HEK293 (cell line): ENCODE measurements around the gene DND1.

ENCODE experiments used
- CTCF ChIA-PET: fragments of 350-600 bp; formaldehyde crosslinking; extraction: SDS; loops from one replicate; lab custom pipeline; 2021; ENCODE audit warnings: antibody characterized with exemption; lab: Yijun Ruan, JAX
- POLR2A ChIA-PET: fragments of 300-600 bp; formaldehyde crosslinking; extraction: SDS; loops from one replicate; lab custom pipeline; 2020; ENCODE audit warnings: antibody characterized with exemption, inconsistent platforms; lab: Yijun Ruan, JAX
- H3K27ac ChIP-seq: fragments of 200-500 bp; sonication (Bioruptor generic); 2 replicates; pipeline ENCODE4 v1.5.1; 2014; ENCODE audit warnings: low read depth, low read length, control low read depth, inconsistent platforms; ENCODE audit errors: extremely low read depth
- H3K36me3 ChIP-seq, 2 experiments: fragments of 200-500 bp in 1 of 2; sonication (Bioruptor generic) in 1 of 2; 1 replicate in 1 of 2; 2 replicates in 1 of 2; pipeline ENCODE4 v1.5.1; 2014 to 2017; ENCODE audit warnings: inconsistent platforms in 2 of 2, low read length in 2 of 2; ENCODE audit not compliant: control insufficient read depth in 2 of 2, insufficient read depth in 1 of 2
- H3K4me1 ChIP-seq: fragments of 200-500 bp; sonication (Bioruptor generic); 2 replicates; pipeline ENCODE4 v1.5.1; 2014; ENCODE audit warnings: mild to moderate bottlenecking, low read length, inconsistent platforms; ENCODE audit not compliant: control insufficient read depth, insufficient read depth
- H3K4me3 ChIP-seq: 2 replicates; pipeline ENCODE4 v1.5.1; 2011; ENCODE audit warnings: low read depth, mild to moderate bottlenecking, control low read depth, low read length, moderate library complexity
- H3K9me3 ChIP-seq: fragments of 200-500 bp; sonication (Bioruptor generic); 2 replicates; pipeline ENCODE4 v1.5.1; 2014; ENCODE audit warnings: low read depth, low read length, inconsistent platforms; ENCODE audit not compliant: control insufficient read depth, insufficient read depth
- HOXA7 ChIP-seq: sonication (generic); formaldehyde crosslinking; IDR thresholded peaks from 2 replicates; pipeline ENCODE4 v1.8.1; 2022; ENCODE audit warnings: missing genetic modification reagents, borderline replicate concordance
- IKZF3 ChIP-seq: fragments of 450-650 bp; IDR thresholded peaks from 2 replicates; pipeline ENCODE4 v1.5.0; 2018; ENCODE audit warnings: missing biosample characterization, mild to moderate bottlenecking, missing genetic modification characterization, moderate library complexity
- SALL2 ChIP-seq: fragments of 450-650 bp; formaldehyde crosslinking; IDR thresholded peaks from 2 replicates; pipeline ENCODE4 v1.5.0; 2017; ENCODE audit warnings: missing biosample characterization, mild to moderate bottlenecking, missing genetic modification characterization, borderline replicate concordance
- SETDB1 ChIP-seq: IDR thresholded peaks from one replicate; pipeline ENCODE4 v1.6.1; 2017; ENCODE audit warnings: mild to moderate bottlenecking, low read length, moderate library complexity, mixed read lengths; ENCODE audit not compliant: insufficient read length
- ZBTB20 ChIP-seq: fragments of 450-650 bp; formaldehyde crosslinking; IDR thresholded peaks from 2 replicates; pipeline ENCODE4 v1.5.1; 2016; ENCODE audit warnings: missing biosample characterization, missing genetic modification characterization
- ZFP41 ChIP-seq: fragments of 450-650 bp; formaldehyde crosslinking; IDR thresholded peaks from 2 replicates; pipeline ENCODE4 v1.5.1; 2016; ENCODE audit warnings: missing biosample characterization, missing genetic modification characterization, borderline replicate concordance
- ZNF10 ChIP-seq: fragments of 450-650 bp; formaldehyde crosslinking; IDR thresholded peaks from 2 replicates; pipeline ENCODE4 v1.5.1; 2017; ENCODE audit warnings: missing biosample characterization, missing genetic modification characterization
- ZNF114 ChIP-seq: fragments of 450-650 bp; formaldehyde crosslinking; IDR thresholded peaks from 2 replicates; pipeline ENCODE4 v1.5.0; 2017; ENCODE audit warnings: missing biosample characterization, missing genetic modification characterization
- ZNF23 ChIP-seq: fragments of 450-650 bp; formaldehyde crosslinking; IDR thresholded peaks from 2 replicates; pipeline ENCODE4 v1.5.1; 2016; ENCODE audit warnings: missing biosample characterization, missing genetic modification characterization, borderline replicate concordance
- ZNF239 ChIP-seq: fragments of 450-650 bp; formaldehyde crosslinking; IDR thresholded peaks from 2 replicates; pipeline ENCODE4 v1.5.1; 2016; ENCODE audit warnings: missing biosample characterization, missing genetic modification characterization
- ZNF274 ChIP-seq, 2 experiments: fragments of 200-500 bp in 1 of 2; fragments of 450-650 bp in 1 of 2; sonication (Bioruptor generic) in 1 of 2; formaldehyde crosslinking in 1 of 2; IDR thresholded peaks; 2 replicates each; pipeline versions ENCODE4 v1.5.1 to v1.6.1; 2014 to 2016; ENCODE audit warnings: borderline replicate concordance in 1 of 2, inconsistent platforms in 1 of 2, low read length in 1 of 2, missing biosample characterization in 1 of 2, missing genetic modification characterization in 1 of 2
- ZNF292 ChIP-seq: fragments of 450-650 bp; formaldehyde crosslinking; IDR thresholded peaks from 2 replicates; pipeline ENCODE4 v1.5.1; 2016; ENCODE audit warnings: low read depth, missing biosample characterization, missing genetic modification characterization, borderline replicate concordance
- ZNF366 ChIP-seq: fragments of 450-650 bp; formaldehyde crosslinking; conservative IDR thresholded peaks from 2 replicates; pipeline ENCODE4 v1.5.1; 2016; ENCODE audit warnings: missing biosample characterization, missing genetic modification characterization
- ZNF623 ChIP-seq: fragments of 450-650 bp; formaldehyde crosslinking; IDR thresholded peaks from 2 replicates; pipeline ENCODE4 v1.5.1; 2016; ENCODE audit warnings: missing biosample characterization, missing genetic modification characterization
- ZNF654 ChIP-seq: fragments of 450-650 bp; formaldehyde crosslinking; IDR thresholded peaks from 2 replicates; pipeline ENCODE4 v1.5.1; 2016; ENCODE audit warnings: low read depth, missing biosample characterization, missing genetic modification characterization
- ZNF664 ChIP-seq: fragments of 450-650 bp; formaldehyde crosslinking; IDR thresholded peaks from 2 replicates; pipeline ENCODE4 v1.5.1; 2016; ENCODE audit warnings: missing biosample characterization, missing genetic modification characterization
- ZSCAN23 ChIP-seq: fragments of 450-650 bp; formaldehyde crosslinking; IDR thresholded peaks from 2 replicates; pipeline ENCODE4 v1.5.1; 2016; ENCODE audit warnings: missing biosample characterization, missing genetic modification characterization
- TF ChIP-seq, protein P1 (sequence below): fragments of 450-650 bp; formaldehyde crosslinking; IDR thresholded peaks from 2 replicates; pipeline ENCODE4 v1.5.1; 2016; ENCODE audit warnings: missing biosample characterization, missing genetic modification characterization
- TF ChIP-seq, protein P2 (sequence below): fragments of 450-650 bp; formaldehyde crosslinking; IDR thresholded peaks from 2 replicates; pipeline ENCODE4 v1.5.1; 2016; ENCODE audit warnings: missing biosample characterization, missing genetic modification characterization, borderline replicate concordance
- TF ChIP-seq, protein P3 (sequence below): fragments of 450-650 bp; formaldehyde crosslinking; IDR thresholded peaks from 2 replicates; pipeline ENCODE4 v1.5.1; 2017; ENCODE audit warnings: missing biosample characterization, missing genetic modification characterization
- TF ChIP-seq, protein P4 (sequence below): fragments of 450-650 bp; formaldehyde crosslinking; IDR thresholded peaks from 2 replicates; pipeline ENCODE4 v1.5.1; 2016; ENCODE audit warnings: missing biosample characterization, missing genetic modification characterization
- TF ChIP-seq, protein P5 (sequence below): fragments of 450-650 bp; formaldehyde crosslinking; IDR thresholded peaks from 2 replicates; pipeline ENCODE4 v1.5.1; 2016; ENCODE audit warnings: missing biosample characterization, missing genetic modification characterization
- TF ChIP-seq, protein P6 (sequence below): fragments of 450-650 bp; formaldehyde crosslinking; IDR thresholded peaks from 2 replicates; pipeline ENCODE4 v1.5.1; 2016; ENCODE audit warnings: missing biosample characterization, missing genetic modification characterization

The DND1 gene

DNA sequence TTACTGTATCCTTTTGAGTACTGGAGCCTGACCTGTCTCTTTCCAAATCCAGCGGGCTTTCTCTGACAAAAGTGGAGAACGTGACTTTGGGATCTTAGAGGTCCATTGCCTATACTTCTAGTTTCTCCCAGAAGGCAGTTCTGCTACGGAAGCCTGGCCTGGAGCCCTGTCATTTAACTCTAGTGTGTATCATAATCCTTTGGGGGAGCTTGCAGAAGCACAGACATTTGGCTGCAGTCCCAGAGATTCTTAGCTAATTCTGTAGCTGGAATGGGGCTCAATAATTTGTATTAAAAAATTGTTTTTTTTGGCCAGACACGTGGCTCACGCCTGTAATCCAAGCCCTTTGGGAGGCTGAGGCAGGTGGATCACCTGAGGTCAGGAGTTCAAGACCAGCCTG lies 20.9 kb upstream of the DND1 start:
- POLR2A ChIA-PET = no interaction called here
- TF ChIP-seq ZBTB20 (no peak), ZNF623 (tag by site-specific recombination) (no peak), ZNF114 (tag by site-specific recombination) (no peak), ZSCAN23 (tag by site-specific recombination) (no peak), SALL2 (no peak), ZNF292 (tag by site-specific recombination) (no peak), ZNF664 (tag by site-specific recombination) (no peak), ZNF239 (tag by site-specific recombination) (no peak), ZFP41 (tag by site-specific recombination) (no peak), SETDB1 (no peak), HOXA7 (CRISPR knock-in tag) (no peak), ZNF366 (tag by site-specific recombination) (no peak), ZNF10 (tag by site-specific recombination) (no peak), IKZF3 (no peak)
- TF ChIP-seq, protein P1, sequence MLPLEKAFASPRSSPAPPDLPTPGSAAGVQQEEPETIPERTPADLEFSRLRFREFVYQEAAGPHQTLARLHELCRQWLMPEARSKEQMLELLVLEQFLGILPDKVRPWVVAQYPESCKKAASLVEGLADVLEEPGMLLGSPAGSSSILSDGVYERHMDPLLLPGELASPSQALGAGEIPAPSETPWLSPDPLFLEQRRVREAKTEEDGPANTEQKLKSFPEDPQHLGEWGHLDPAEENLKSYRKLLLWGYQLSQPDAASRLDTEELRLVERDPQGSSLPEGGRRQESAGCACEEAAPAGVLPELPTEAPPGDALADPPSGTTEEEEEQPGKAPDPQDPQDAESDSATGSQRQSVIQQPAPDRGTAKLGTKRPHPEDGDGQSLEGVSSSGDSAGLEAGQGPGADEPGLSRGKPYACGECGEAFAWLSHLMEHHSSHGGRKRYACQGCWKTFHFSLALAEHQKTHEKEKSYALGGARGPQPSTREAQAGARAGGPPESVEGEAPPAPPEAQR = no peak
- Histone ChIP-seq H3K4me3 (no peak overlapping the region), H3K9me3 (no peaks in the 10 kb centered on the region), H3K27ac (no peak overlapping the region), H3K36me3 (peaks cover 38 to 71% of the 10 kb centered on the region in 2 experiments), H3K4me1 (0 out of 2 replicates have a peak, but pooled peaks cover 2% of the 10 kb centered on the region)
- CTCF ChIA-PET = no interaction called here

DNA sequence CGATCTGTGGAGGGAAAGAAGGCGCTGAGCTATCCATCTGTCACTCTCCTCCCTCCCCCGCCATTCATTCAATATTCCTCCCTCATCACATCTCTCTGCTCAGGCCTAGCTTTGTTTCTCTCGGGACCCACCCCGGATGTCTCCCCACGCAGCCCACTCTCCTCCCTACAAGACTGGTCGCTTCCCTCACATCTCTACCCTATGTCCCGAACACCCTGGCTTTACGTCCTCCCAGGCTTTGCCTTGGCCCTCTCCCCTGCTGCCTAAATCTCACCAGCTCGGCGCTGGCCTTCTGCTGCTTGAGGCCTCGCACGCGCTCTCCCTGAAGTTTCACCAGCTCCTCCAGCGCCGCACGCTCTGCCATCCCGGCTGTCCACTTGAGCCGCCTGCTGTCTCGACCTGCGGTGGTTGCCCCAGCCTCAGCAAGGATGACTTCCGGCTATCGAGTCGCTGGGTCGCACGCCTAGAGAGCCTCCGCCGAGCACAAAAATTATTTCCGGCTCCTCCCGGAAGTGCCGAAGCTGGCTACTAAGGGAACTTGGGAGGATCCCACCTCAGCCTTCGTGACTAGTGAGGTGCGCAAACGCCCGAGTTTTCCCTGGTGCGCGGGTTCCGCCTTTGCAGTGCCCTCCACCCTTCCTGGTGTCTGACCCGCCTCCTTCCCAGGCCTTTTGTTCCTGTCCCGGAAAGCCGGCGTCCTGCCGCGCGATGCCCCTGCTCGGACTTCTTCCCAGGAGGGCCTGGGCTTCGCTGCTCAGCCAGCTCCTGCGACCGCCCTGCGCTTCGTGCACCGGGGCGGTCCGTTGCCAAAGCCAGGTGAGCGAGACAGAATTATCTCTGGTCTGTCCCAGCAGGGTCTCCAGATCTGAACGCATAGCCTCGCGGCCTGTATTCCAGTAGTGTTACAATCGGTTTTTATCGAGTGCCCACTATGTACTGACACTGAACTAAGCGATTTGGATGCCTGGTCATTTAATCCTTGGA lies 17.9 kb upstream of the DND1 start, which contains the start of the genes HARS1 and HARS2:
HARS1 (minus strand) TSS at position 430 of the 984 bp plus-strand sequence; CDS start at position 364, 66 bp downstream.
HARS2 (plus strand) TSS at position 515 of the 984 bp plus-strand sequence; CDS start at position 709, 194 bp downstream.
- POLR2A ChIA-PET = interaction anchor here (0.6 to 2.8 kb wide), 21 partner anchors 10 to 444 kb away, joined by 3 to 51 read pairs (median 6); partner anchors contain the start of genes ANKHD1, APBB3, DND1 and HBEGF
- H3K4me3 ChIP-seq = peak within 1 kb of the TSS; percentile 72
- peak within 1 kb of the TSS; percentile 75 for H3K27ac ChIP-seq
- CTCF ChIA-PET = interaction anchor here (0.6 to 2.0 kb wide), 5 partner anchors 17 to 553 kb away, joined by 3 to 8 read pairs (median 3); no protein-coding TSS in a partner anchor
- H3K9me3 ChIP-seq = no peaks in the 10 kb centered on the region
- H3K36me3 ChIP-seq = peaks cover 46 to 66% of the 10 kb centered on the region in 2 experiments
- H3K4me1 ChIP-seq = 0 out of 2 replicates have a peak, but pooled peaks cover 2% of the 10 kb centered on the region
- TF ChIP-seq, protein P2, sequence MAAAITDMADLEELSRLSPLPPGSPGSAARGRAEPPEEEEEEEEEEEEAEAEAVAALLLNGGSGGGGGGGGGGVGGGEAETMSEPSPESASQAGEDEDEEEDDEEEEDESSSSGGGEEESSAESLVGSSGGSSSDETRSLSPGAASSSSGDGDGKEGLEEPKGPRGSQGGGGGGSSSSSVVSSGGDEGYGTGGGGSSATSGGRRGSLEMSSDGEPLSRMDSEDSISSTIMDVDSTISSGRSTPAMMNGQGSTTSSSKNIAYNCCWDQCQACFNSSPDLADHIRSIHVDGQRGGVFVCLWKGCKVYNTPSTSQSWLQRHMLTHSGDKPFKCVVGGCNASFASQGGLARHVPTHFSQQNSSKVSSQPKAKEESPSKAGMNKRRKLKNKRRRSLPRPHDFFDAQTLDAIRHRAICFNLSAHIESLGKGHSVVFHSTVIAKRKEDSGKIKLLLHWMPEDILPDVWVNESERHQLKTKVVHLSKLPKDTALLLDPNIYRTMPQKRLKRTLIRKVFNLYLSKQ (tag by site-specific recombination) = no peak
- TF ChIP-seq, protein P3, sequence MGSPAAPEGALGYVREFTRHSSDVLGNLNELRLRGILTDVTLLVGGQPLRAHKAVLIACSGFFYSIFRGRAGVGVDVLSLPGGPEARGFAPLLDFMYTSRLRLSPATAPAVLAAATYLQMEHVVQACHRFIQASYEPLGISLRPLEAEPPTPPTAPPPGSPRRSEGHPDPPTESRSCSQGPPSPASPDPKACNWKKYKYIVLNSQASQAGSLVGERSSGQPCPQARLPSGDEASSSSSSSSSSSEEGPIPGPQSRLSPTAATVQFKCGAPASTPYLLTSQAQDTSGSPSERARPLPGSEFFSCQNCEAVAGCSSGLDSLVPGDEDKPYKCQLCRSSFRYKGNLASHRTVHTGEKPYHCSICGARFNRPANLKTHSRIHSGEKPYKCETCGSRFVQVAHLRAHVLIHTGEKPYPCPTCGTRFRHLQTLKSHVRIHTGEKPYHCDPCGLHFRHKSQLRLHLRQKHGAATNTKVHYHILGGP (tag by site-specific recombination) = no peak
- TF ChIP-seq ZNF23 (no peak), ZNF274 (IDR thresholded peaks at IDR 0.05; ENCODE audit: low read length) (no peak), ZNF274 (tag by site-specific recombination; IDR thresholded peaks at IDR 0.05; ENCODE audit: borderline replicate concordance) (no peak), ZNF654 (tag by site-specific recombination) (no peak), ZNF623 (tag by site-specific recombination) (no peak)
- TF ChIP-seq, protein P4, sequence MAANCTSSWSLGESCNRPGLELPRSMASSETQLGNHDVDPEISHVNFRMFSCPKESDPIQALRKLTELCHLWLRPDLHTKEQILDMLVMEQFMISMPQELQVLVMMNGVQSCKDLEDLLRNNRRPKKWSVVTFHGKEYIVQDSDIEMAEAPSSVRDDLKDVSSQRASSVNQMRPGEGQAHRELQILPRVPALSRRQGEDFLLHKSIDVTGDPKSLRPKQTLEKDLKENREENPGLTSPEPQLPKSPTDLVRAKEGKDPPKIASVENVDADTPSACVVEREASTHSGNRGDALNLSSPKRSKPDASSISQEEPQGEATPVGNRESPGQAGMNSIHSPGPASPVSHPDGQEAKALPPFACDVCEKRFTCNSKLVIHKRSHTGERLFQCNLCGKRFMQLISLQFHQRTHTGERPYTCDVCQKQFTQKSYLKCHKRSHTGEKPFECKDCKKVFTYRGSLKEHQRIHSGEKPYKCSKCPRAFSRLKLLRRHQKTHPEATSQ (tag by site-specific recombination) = no peak; the same call in 1 of the 2 replicates
- TF ChIP-seq, protein P5, sequence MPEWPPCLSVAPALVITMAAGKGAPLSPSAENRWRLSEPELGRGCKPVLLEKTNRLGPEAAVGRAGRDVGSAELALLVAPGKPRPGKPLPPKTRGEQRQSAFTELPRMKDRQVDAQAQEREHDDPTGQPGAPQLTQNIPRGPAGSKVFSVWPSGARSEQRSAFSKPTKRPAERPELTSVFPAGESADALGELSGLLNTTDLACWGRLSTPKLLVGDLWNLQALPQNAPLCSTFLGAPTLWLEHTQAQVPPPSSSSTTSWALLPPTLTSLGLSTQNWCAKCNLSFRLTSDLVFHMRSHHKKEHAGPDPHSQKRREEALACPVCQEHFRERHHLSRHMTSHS (tag by site-specific recombination) = no peak
- TF ChIP-seq, protein P6, sequence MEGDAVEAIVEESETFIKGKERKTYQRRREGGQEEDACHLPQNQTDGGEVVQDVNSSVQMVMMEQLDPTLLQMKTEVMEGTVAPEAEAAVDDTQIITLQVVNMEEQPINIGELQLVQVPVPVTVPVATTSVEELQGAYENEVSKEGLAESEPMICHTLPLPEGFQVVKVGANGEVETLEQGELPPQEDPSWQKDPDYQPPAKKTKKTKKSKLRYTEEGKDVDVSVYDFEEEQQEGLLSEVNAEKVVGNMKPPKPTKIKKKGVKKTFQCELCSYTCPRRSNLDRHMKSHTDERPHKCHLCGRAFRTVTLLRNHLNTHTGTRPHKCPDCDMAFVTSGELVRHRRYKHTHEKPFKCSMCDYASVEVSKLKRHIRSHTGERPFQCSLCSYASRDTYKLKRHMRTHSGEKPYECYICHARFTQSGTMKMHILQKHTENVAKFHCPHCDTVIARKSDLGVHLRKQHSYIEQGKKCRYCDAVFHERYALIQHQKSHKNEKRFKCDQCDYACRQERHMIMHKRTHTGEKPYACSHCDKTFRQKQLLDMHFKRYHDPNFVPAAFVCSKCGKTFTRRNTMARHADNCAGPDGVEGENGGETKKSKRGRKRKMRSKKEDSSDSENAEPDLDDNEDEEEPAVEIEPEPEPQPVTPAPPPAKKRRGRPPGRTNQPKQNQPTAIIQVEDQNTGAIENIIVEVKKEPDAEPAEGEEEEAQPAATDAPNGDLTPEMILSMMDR (tag by site-specific recombination) = peak; percentile 52; the same call in 1 of the 2 replicates
